ENCODE results near the gene GNA15.
"Not testable (repeated sequence)": the region's sequence is repeated elsewhere in the genome, so short reads cannot be mapped to it uniquely, and the experiment has no call there.

Gene GNA15

DNA sequence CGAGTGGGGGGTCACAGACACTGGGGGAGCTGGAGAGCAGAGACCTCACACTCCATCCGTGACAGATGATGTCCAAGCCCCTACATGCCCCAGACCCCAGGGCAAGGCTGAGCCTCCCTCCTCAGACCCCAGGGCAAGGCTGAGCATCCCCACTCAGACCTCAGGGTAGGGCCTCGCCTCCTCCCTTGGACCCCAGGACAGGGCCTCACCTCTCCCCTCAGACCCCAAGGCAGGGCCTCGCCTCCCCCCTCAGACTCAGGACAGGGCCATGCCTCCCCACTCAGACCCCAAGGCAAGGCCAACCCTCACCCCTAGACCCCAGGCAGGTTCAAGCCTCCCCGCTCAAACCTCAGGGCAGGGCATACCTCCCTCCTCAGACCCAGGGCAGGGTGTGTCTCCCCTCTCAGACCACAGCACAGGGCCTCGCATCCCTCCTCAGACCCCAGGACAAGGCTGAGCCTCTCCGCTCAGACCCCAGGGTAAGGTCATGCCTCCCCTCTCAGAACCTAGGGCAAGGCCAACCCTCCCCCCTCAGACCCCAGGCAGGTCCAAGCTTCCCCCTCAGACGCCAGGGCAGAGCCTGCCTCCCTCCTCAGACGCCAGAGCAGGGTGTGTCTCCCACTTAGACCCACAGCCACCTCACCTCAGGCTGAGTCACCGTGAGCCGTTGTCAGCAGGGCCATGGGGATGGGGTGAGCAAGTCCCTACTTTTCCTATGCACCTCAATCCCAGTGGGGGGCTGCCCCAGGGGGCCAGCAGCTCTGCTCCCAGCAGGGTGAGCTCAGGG, 41.1 kb downstream of the GNA15 start:
- no peak for DNase-seq

GRCh38 chr19:3178377-3178972, 42.6 kb downstream of the GNA15 start, which contains the start of gene S1PR4:
Gene S1PR4, plus strand, starts transcription at chr19:3178769. Its CDS starts 24 bp downstream, at chr19:3178793.
- DNase-seq = no peak

DNA sequence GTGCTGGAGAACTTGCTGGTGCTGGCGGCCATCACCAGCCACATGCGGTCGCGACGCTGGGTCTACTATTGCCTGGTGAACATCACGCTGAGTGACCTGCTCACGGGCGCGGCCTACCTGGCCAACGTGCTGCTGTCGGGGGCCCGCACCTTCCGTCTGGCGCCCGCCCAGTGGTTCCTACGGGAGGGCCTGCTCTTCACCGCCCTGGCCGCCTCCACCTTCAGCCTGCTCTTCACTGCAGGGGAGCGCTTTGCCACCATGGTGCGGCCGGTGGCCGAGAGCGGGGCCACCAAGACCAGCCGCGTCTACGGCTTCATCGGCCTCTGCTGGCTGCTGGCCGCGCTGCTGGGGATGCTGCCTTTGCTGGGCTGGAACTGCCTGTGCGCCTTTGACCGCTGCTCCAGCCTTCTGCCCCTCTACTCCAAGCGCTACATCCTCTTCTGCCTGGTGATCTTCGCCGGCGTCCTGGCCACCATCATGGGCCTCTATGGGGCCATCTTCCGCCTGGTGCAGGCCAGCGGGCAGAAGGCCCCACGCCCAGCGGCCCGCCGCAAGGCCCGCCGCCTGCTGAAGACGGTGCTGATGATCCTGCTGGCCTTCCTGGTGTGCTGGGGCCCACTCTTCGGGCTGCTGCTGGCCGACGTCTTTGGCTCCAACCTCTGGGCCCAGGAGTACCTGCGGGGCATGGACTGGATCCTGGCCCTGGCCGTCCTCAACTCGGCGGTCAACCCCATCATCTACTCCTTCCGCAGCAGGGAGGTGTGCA, 43.3 kb downstream of the GNA15 start:
- no peak for DNase-seq

DNA sequence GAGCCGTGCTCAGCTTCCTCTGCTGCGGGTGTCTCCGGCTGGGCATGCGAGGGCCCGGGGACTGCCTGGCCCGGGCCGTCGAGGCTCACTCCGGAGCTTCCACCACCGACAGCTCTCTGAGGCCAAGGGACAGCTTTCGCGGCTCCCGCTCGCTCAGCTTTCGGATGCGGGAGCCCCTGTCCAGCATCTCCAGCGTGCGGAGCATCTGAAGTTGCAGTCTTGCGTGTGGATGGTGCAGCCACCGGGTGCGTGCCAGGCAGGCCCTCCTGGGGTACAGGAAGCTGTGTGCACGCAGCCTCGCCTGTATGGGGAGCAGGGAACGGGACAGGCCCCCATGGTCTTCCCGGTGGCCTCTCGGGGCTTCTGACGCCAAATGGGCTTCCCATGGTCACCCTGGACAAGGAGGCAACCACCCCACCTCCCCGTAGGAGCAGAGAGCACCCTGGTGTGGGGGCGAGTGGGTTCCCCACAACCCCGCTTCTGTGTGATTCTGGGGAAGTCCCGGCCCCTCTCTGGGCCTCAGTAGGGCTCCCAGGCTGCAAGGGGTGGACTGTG, 44.0 kb downstream of the GNA15 start:
- no peak for DNase-seq

DNA sequence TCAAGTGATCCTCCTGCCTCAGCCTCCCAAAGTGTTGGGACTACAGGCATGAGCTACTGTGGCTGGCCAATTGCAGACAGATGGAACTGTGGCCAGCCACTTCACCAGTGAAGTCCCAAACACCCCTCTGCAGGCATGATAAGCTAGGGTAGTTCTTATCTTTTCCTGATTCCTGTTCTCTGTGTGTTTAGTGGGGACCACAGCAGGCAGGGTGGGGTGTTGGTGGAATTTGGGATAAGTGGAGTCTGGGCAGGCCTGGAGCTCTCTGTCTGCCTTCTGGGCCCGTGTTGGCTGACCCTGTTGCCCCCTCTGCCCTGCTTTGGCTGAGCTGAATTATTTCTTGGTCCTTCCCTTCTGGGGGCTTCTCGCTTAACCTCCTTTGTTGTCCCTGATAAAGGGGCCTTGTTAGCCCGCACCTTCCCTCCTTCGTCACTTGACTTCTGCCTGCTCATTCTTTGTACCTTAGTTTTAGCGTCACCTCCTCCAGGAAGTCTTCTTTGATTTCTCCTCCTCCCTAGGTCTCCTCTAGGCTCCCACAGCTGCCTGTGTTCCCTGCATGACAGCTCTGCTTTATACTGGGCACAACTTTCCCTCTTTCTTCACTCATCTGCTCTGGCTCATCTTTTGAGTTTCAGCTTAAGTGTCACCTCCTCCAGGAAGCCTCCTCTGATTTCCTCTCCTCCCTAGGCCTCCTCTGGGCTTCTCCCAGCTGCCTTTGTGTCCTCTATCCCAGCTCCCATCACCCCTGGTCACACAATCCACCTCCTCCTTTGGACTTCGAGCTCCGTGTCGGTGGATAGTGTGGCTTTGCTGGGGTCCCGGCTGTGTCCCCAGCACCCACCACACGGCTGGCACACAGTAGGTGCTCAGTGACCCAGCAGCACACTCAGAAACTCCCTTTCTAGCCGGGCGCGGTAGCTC, 48.1 kb downstream of the GNA15 start:
- DNase-seq = no peak

GRCh38 chr19:3184847-3185460, 49.1 kb downstream of the GNA15 start:
- DNase-seq = peak in 1 of 2 experiments; percentile 86

DNA sequence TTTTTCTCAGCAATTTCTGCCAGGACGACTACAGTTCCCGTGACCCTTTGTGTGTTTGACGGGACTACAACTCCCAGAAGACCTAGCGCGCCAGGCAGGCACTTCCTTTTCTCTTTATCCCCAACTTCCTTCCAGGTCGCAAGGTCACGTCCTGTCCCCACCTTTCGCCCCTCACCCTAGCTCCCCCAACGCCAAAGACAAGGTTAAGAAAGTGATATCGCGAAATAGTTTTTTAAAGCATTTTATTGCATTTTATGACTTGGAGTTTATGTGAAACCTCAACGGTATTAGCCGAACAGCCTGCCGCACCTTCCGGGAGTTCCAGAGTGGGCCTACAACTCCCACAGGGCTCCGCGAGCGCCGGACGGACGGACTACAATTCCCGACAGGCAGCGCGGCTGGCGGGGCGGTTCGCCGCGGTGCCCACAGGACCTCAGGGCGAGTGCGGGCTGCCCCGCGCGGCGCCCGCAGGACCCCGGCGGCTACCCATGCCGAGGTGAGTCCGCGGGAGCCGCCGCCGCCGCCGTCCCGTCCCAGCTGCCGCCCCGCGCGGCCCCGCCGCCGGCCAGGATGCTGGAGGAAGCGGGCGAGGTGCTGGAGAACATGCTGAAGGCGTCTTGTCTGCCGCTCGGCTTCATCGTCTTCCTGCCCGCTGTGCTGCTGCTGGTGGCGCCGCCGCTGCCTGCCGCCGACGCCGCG, 49.8 kb downstream of the GNA15 start, which contains the start of gene NCLN:
Gene NCLN, plus strand, starts transcription at position 470 of the 699 bp plus-strand sequence. Its CDS starts 101 bp downstream, at position 571.
- peak; percentile 80 to 98 for DNase-seq

GRCh38 chr19:3186160-3186688, 50.4 kb downstream of the GNA15 start:
- DNase-seq = no peak

- DNase-seq = no peak
Observed at GRCh38 chr19:3186891-3187661, 51.2 kb downstream of the GNA15 start.

GRCh38 chr19:3187662-3188511, 52.1 kb downstream of the GNA15 start:
- DNase-seq = no peak

- no peak for DNase-seq
Observed at GRCh38 chr19:3188627-3189596, 53.1 kb downstream of the GNA15 start.

DNA sequence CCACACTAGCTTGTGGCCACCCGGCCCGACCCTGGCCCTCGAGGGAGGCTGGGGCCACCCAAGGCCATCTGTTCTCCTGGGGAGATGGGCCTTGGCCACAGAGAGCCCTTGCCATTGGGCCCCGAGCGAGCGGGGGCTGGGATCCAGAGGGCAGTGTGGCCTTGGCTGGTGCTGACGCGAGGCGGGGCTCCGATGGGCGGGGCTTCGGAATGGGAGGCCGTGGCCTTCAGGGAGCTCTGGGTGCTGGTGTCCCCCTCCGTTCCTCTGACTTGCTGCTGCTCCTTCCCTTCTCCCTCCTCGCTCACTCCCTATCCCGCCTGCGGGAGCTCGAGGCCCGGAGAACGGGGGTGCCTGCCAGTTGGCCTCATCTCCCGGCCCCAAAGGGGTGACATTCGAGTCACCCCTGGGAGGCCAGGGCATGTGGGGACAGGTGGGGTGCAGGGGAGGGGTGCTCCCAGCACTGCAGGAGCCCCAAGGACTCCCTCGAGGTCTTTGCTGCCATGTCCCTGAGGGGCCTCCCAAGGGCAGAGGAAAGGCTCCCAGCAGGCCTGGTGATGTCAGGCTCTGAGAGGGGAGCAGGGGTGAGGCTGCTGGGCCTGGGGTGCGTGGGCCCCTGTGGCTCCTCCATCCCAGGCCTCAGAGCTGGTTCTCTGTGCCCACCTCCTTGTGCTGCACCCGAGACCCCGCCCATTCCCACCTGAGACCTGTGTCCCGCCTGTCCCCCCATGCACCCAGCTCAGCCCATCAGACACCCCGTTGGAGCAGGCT, 54.1 kb downstream of the GNA15 start:
- no peak for DNase-seq

DNA sequence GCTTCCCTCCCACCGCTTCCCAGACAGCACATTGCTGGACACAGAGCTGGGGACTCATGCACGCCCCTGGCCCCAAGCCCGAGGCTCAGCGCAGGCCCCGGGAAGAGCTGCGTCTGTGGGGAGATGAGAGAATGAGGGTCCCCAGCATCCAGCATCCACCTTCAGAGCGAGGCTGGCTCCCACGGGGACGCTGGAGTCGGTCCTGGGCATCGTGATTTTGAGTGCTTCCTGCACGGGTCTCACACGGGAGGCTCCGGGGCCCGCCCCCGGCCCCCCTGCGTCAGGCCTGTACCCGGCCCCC, 54.6 kb downstream of the GNA15 start:
- no peak for DNase-seq

- DNase-seq = no peak
Observed at GRCh38 chr19:3190921-3191805, 55.3 kb downstream of the GNA15 start.

DNA sequence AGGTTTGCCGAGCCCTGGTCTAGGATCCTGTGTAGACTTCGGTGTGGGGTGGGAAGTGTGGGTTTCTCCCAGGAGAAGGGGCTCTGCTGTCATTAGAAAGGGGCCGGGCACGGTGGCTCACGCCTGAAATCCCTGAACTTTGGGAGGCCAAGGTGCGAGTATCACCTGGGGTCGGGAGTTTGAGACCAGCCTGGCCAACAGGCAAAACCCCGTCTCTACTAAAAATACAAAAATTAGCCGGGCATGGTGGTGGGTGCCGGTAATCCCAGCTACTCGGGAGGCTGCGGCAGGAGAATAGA, 55.9 kb downstream of the GNA15 start:
- DNase-seq = not testable (repeated sequence)

DNA sequence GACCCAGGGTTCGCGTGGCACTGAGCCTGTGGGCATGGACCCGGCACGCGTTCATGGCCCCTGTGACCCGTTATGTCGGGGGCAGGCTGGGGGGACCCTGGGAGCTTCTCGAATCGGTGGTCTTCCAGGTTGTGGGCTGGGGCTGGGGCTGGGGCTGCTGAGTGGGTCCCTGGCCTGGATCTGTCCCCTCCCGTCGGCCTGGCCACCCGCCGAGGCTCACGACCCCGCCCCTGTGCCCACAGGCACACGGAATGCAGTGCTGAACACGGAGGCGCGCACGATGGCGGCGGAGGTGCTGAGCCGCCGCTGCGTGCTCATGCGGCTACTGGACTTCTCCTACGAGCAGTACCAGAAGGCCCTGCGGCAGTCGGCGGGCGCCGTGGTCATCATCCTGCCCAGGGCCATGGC, 56.4 kb downstream of the GNA15 start:
- DNase-seq = no peak

All from cerebellar nuclear complex (tissue), 1 donor.